ENCODE results near the gene PLSCR2. TPM values are rescaled to one million over a fixed set of nuclear protein-coding genes. Genes with fewer than 3 reads are reported as not detected.

The PLSCR2 gene
- total RNA-seq, 1 experiment from 2014 or later = not detected

DNA sequence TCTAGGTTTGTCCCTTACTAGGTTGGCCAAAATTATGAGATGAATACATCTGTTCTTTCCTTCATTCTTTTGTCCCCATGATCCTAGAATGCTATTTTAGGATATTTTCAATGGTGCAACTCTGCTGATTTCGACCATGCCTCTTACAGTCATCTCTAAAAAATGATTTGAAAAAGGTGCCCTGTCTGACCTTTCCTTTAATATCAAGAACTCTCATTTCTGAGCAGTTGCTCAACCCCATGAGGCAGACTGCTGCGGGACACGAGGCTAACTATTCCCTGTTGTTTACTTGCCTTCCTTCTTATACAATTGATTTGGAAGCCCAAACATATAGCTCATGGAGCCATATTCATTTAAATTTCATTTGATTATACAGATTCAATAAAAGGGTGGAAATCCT, 14.6 kb downstream of the PLSCR2 start:
- POLR2A ChIA-PET = no interaction called here
- no peak overlapping the region for H2AFZ ChIP-seq (ENCODE audit: low read depth, low read length, poor library complexity, severe bottlenecking)

More for the DNA sequence above, 14.6 kb downstream of the PLSCR2 start:
- ChIA-PET CTCF (no interaction called here), RAD21 (ENCODE audit: low non-redundant PET in 1 of 2, low total read pairs in 2 of 2, uncharacterized antibody in 2 of 2, unreplicated experiment in 2 of 2) (no interaction called here)
- TF ChIP-seq, protein P1, sequence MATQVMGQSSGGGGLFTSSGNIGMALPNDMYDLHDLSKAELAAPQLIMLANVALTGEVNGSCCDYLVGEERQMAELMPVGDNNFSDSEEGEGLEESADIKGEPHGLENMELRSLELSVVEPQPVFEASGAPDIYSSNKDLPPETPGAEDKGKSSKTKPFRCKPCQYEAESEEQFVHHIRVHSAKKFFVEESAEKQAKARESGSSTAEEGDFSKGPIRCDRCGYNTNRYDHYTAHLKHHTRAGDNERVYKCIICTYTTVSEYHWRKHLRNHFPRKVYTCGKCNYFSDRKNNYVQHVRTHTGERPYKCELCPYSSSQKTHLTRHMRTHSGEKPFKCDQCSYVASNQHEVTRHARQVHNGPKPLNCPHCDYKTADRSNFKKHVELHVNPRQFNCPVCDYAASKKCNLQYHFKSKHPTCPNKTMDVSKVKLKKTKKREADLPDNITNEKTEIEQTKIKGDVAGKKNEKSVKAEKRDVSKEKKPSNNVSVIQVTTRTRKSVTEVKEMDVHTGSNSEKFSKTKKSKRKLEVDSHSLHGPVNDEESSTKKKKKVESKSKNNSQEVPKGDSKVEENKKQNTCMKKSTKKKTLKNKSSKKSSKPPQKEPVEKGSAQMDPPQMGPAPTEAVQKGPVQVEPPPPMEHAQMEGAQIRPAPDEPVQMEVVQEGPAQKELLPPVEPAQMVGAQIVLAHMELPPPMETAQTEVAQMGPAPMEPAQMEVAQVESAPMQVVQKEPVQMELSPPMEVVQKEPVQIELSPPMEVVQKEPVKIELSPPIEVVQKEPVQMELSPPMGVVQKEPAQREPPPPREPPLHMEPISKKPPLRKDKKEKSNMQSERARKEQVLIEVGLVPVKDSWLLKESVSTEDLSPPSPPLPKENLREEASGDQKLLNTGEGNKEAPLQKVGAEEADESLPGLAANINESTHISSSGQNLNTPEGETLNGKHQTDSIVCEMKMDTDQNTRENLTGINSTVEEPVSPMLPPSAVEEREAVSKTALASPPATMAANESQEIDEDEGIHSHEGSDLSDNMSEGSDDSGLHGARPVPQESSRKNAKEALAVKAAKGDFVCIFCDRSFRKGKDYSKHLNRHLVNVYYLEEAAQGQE (IDR thresholded peaks at IDR 0.05; ENCODE audit: low read depth) = no peak
- TF ChIP-seq, protein P2, sequence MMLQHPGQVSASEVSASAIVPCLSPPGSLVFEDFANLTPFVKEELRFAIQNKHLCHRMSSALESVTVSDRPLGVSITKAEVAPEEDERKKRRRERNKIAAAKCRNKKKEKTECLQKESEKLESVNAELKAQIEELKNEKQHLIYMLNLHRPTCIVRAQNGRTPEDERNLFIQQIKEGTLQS (IDR thresholded peaks at IDR 0.05) = no peak
- TF ChIP-seq RAD21 (IDR thresholded peaks at IDR 0.05; ENCODE audit: low read depth) (no peak), FOSL1 (IDR thresholded peaks at IDR 0.05; ENCODE audit: low read depth) (no peak), SRF (IDR thresholded peaks at IDR 0.05; ENCODE audit: low read depth) (no peak), CBX3 (IDR thresholded peaks at IDR 0.05; ENCODE audit: low read depth) (no peak), ZNF274 (IDR thresholded peaks at IDR 0.05; ENCODE audit: low read depth, low read length) (no peak), SP1 (IDR thresholded peaks at IDR 0.05; ENCODE audit: low read depth) (no peak), JUND (IDR thresholded peaks at IDR 0.05) (no peak), TCF7L2 (IDR thresholded peaks at IDR 0.05; ENCODE audit: borderline replicate concordance, extremely low read depth, insufficient read depth, insufficient read length) (no peak), POLR2AphosphoS5 (IDR thresholded peaks at IDR 0.05; ENCODE audit: low read depth, low read length) (no peak)
- TF ChIP-seq, protein P3, sequence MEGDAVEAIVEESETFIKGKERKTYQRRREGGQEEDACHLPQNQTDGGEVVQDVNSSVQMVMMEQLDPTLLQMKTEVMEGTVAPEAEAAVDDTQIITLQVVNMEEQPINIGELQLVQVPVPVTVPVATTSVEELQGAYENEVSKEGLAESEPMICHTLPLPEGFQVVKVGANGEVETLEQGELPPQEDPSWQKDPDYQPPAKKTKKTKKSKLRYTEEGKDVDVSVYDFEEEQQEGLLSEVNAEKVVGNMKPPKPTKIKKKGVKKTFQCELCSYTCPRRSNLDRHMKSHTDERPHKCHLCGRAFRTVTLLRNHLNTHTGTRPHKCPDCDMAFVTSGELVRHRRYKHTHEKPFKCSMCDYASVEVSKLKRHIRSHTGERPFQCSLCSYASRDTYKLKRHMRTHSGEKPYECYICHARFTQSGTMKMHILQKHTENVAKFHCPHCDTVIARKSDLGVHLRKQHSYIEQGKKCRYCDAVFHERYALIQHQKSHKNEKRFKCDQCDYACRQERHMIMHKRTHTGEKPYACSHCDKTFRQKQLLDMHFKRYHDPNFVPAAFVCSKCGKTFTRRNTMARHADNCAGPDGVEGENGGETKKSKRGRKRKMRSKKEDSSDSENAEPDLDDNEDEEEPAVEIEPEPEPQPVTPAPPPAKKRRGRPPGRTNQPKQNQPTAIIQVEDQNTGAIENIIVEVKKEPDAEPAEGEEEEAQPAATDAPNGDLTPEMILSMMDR (IDR thresholded peaks at IDR 0.05 in 2 of 3, conservative IDR thresholded peaks at IDR 0.05 in 1 of 3; ENCODE audit: borderline replicate concordance in 1 of 3, insufficient read depth in 1 of 3, low read depth in 2 of 3, low read length in 2 of 3) = no peak
- Histone ChIP-seq H3K4me2 (ENCODE audit: low read length) (no peak overlapping the region), H3K4me3 (replicated peaks in 1 of 2; ENCODE audit: low read depth in 1 of 2, low read length in 2 of 2) (no peak overlapping the region), H3K79me2 (ENCODE audit: insufficient read depth, low read length) (no peaks in the 10 kb centered on the region), H3K27me3 (ENCODE audit: insufficient read depth, low read length) (no peaks in the 10 kb centered on the region), H3K9ac (ENCODE audit: low read length) (no peak overlapping the region), H3K4me1 (ENCODE audit: control insufficient read depth in 1 of 2, insufficient read depth in 2 of 2, low read length in 2 of 2) (no peaks in the 10 kb centered on the region), H4K20me1 (ENCODE audit: insufficient read depth) (no peaks in the 10 kb centered on the region), H3K9me2 (ENCODE audit: insufficient read depth) (no peaks in the 10 kb centered on the region), H3K27ac (ENCODE audit: low read depth, low read length) (no peak overlapping the region), H3K9me3 (ENCODE audit: control insufficient read depth in 1 of 2, insufficient read depth in 1 of 2, low read depth in 1 of 2, low read length in 2 of 2) (no peaks in the 10 kb centered on the region), H3K36me3 (ENCODE audit: control insufficient read depth in 1 of 2, insufficient read depth in 2 of 2, low read length in 2 of 2) (no peaks in the 10 kb centered on the region)
- ATAC-seq (no peak), DNase-seq (ENCODE audit: low read depth, low spot score) (no peak)
- BruUV-seq (replicated peaks) = no TSS peak
- intact Hi-C loops (cut with micrococcal nuclease) = no loop called here
